ENCODE data around the gene PES1.
"Not testable (repeated sequence)": the region's sequence is repeated elsewhere in the genome, so short reads cannot be mapped to it uniquely, and the experiment has no call there.

Gene PES1

DNA sequence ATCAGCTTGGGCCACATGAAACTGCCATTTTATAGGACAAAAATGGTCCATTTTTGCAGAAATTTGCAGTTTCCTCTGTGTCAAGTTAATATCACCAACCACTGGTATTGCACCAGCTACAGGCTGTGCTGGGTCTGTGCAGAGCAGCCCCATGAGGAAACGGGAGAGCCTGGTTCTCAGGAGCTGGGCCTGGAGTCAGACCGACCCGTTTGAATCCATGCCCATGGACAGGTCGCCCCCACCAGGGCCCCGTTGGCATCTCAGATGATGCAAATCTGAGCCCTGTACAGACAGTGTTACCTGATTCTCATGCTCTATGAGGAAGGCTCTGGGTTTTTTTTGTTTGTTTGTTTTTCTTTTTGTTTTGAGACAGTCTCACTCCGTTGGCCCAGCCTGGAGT, 35.3 kb downstream of the PES1 start:
- Mint-ChIP-seq H3K4me3 (no peak overlapping the region), H3K4me1 (no peaks in the 10 kb centered on the region), H3K27ac (no peak overlapping the region), H3K36me3 (ENCODE audit: low read depth) (no peaks in the 10 kb centered on the region), H3K27me3 (ENCODE audit: low read depth) (peaks cover 4% of the 10 kb centered on the region), H3K9me3 (no peaks in the 10 kb centered on the region)
- TF ChIP-seq, protein P1, sequence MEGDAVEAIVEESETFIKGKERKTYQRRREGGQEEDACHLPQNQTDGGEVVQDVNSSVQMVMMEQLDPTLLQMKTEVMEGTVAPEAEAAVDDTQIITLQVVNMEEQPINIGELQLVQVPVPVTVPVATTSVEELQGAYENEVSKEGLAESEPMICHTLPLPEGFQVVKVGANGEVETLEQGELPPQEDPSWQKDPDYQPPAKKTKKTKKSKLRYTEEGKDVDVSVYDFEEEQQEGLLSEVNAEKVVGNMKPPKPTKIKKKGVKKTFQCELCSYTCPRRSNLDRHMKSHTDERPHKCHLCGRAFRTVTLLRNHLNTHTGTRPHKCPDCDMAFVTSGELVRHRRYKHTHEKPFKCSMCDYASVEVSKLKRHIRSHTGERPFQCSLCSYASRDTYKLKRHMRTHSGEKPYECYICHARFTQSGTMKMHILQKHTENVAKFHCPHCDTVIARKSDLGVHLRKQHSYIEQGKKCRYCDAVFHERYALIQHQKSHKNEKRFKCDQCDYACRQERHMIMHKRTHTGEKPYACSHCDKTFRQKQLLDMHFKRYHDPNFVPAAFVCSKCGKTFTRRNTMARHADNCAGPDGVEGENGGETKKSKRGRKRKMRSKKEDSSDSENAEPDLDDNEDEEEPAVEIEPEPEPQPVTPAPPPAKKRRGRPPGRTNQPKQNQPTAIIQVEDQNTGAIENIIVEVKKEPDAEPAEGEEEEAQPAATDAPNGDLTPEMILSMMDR (IDR thresholded peaks at IDR 0.05; ENCODE audit: unreplicated experiment in 3 of 3), result no peak

DNA sequence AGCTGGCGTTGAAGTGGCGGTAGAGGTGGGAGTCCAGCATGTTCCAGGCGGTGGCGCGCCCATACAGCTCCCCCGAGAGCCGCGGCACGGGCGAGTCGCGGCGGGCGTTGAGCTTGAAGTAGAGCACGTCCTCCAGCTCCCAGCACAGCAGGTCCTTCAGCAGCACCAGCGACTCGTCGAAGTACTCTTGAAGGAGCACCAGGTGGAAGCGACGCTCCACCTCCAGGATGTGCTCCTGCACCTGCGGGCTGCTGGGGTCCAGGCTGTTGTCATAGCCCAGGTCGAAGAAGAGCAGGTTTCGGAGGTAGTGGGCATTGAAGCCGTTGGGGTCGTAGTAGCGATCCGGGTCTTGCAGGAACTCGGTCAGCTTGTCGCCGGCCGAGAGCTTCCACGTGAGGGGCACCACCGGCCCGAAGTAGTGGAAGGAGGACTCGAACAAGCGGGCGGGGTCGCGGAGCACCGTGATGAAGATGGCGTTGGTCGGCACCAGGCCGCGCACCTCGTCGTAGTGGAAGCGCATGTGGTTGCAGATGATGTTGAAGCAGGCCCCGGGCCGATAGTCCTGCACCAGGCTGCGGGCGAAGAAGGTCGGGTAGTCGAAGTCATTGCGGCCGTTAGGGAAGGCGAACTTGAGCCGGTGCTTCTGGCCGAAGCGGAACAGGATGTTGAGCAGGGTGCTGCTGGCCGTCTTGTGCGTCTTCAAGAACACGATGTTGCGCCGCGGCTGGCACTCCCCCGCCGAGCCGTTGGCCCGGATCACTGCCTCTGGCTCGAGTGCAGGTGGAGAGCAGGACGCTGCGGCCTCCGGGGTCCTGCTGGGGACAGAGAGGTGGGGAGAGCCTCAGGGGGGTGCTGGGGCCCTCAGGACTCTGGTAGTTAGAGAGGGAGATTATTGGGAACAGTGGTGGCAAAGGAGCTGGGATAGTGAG, 36.2 kb downstream of the PES1 start:
- no peaks in the 10 kb centered on the region for H3K27me3 Mint-ChIP-seq (ENCODE audit: low read depth)

DNA sequence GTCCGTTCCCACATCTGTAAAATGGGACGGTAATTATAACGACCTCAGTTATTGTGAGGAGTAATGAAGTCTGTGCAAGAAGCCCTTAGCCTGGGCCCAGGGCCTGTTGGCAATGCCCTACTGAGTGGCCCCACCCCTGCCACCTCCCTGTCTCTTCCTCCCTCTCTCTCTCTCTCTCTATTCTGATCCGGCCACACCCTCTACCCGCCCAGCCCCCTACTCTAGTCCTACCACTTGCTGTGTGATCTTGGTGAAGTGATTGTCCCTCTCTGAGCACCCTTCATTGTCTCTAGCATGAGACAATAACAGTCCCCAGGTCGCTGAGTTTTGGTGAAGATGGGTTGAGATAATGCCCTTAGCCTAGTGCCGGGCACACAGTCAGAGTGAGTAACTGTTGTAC, 37.7 kb downstream of the PES1 start:
- no peak overlapping the region for H3K27ac Mint-ChIP-seq
- no peaks in the 10 kb centered on the region for H3K4me1 Mint-ChIP-seq
- H3K9me3 Mint-ChIP-seq, result no peaks in the 10 kb centered on the region
- H3K36me3 Mint-ChIP-seq (ENCODE audit: low read depth), result no peaks in the 10 kb centered on the region
- no peaks in the 10 kb centered on the region for H3K27me3 Mint-ChIP-seq (ENCODE audit: low read depth)
- TF ChIP-seq, protein P1 (IDR thresholded peaks at IDR 0.05; ENCODE audit: unreplicated experiment in 3 of 3), result no peak
- H3K4me3 Mint-ChIP-seq, result no peak overlapping the region

More for the DNA sequence above, 36.2 kb downstream of the PES1 start:
- TF ChIP-seq, protein P1 (IDR thresholded peaks at IDR 0.05; ENCODE audit: unreplicated experiment in 3 of 3), result no peak
- no peaks in the 10 kb centered on the region for H3K4me1 Mint-ChIP-seq
- no peak overlapping the region for H3K4me3 Mint-ChIP-seq
- H3K9me3 Mint-ChIP-seq, result no peaks in the 10 kb centered on the region
- H3K27ac Mint-ChIP-seq, result no peak overlapping the region
- no peaks in the 10 kb centered on the region for H3K36me3 Mint-ChIP-seq (ENCODE audit: low read depth)

DNA sequence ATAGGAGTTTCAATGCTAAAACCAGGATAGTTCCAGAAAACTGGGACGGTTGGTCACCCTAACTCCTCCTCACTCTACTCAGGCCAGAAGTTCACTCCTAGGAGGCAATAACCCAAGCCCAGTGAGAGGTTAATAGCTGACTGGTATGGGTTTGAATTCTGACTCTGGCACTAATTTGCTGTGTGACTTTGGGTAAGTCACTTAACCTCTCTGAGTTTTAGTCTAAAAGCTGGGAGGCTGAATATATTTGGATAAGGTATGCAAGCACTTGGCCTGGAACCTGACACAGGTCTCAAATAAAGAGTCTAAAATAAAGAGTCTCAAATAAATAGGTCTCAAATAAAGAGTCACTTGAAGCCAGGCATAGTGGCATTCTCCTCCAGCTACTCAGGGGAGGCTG, 39.0 kb downstream of the PES1 start:
- no peaks in the 10 kb centered on the region for H3K4me1 Mint-ChIP-seq
- H3K36me3 Mint-ChIP-seq (ENCODE audit: low read depth), result no peaks in the 10 kb centered on the region
- H3K27ac Mint-ChIP-seq, result no peak overlapping the region
- H3K4me3 Mint-ChIP-seq, result no peak overlapping the region
- peaks cover 3% of the 10 kb centered on the region for H3K27me3 Mint-ChIP-seq (ENCODE audit: low read depth)
- TF ChIP-seq, protein P1 (IDR thresholded peaks at IDR 0.05; ENCODE audit: unreplicated experiment in 3 of 3), result no peak
- H3K9me3 Mint-ChIP-seq, result no peaks in the 10 kb centered on the region

DNA sequence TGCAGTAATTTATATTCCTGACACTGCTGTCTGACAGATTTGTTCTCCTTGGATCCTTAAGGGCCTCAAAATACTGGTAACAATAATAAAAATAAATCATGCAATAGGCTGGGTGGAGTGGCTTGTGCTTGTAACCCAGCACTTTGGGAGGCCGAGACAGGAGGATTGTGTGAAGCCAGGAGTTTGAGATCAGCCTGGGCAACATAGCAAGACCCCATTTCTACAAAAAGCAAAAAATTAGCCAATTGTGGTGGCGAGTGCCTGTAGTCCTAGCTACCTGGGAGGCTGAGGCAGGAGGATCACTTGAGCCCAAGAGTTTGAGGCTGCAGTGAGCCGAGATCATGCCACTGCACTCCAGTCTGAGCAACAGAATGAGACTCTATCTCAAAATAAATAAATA, 39.9 kb downstream of the PES1 start:
- H3K4me3 Mint-ChIP-seq; H3K4me1 Mint-ChIP-seq; H3K27ac Mint-ChIP-seq; H3K9me3 Mint-ChIP-seq; H3K27me3 Mint-ChIP-seq (ENCODE audit: low read depth); H3K36me3 Mint-ChIP-seq (ENCODE audit: low read depth): not testable (repeated sequence)

DNA sequence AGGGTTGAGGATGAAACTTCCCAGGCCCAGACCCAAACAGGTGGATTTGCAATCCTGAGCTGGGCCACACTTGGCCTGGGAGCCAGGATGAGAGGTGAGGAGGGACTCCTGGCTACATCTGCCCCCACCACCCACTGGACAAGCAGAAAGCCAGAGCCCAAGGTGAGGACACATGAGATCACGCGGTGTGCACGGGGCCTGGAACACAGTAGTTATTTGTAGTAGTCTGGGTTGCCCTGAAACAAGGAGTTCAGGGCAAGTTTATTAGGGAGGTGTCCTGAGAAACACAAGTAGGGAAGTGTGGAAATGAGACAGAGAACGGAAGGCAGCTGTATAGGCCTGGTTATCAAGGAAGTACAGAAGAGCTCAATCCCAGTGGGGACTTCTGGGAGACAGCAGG, 44.5 kb downstream of the PES1 start:
- Mint-ChIP-seq H3K27ac (no peak overlapping the region), H3K36me3 (ENCODE audit: low read depth) (no peaks in the 10 kb centered on the region), H3K4me1 (no peaks in the 10 kb centered on the region), H3K9me3 (no peaks in the 10 kb centered on the region), H3K27me3 (ENCODE audit: low read depth) (peaks cover 13% of the 10 kb centered on the region), H3K4me3 (no peak overlapping the region)
- TF ChIP-seq, protein P1 (IDR thresholded peaks at IDR 0.05; ENCODE audit: unreplicated experiment in 3 of 3), result no peak

Data from nephron (organoid).